ENCODE measurements around the gene FBXW2.
"Not testable (repeated sequence)": the region's sequence is repeated elsewhere in the genome, so short reads cannot be mapped to it uniquely, and the experiment has no call there.

The FBXW2 gene

DNA sequence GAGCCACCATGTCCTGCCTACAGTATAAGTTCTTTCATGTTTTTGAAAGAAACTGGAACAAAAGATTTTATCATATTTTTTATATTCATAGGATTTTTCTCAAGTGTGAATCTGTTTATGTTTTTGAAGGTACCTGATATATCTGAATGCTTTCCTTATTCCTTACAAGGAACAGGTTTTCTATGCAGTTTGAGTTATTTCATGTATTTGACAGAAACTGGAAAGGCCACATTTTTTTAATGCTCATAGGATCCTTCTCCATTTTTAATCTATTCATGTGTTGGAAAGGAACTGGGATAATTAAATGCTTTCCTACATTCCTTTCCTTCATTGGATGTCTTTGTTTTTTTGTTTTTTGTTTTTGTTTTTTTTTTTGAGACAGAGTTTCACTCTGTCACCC lies 15.7 kb upstream of the FBXW2 start:
- no peaks in the 10 kb centered on the region for H3K79me2 ChIP-seq (ENCODE audit: insufficient read depth, low read length)
- H3K4me2 ChIP-seq (ENCODE audit: low read depth, low read length, poor library complexity, severe bottlenecking) = no peak overlapping the region
- TF ChIP-seq, protein P1, sequence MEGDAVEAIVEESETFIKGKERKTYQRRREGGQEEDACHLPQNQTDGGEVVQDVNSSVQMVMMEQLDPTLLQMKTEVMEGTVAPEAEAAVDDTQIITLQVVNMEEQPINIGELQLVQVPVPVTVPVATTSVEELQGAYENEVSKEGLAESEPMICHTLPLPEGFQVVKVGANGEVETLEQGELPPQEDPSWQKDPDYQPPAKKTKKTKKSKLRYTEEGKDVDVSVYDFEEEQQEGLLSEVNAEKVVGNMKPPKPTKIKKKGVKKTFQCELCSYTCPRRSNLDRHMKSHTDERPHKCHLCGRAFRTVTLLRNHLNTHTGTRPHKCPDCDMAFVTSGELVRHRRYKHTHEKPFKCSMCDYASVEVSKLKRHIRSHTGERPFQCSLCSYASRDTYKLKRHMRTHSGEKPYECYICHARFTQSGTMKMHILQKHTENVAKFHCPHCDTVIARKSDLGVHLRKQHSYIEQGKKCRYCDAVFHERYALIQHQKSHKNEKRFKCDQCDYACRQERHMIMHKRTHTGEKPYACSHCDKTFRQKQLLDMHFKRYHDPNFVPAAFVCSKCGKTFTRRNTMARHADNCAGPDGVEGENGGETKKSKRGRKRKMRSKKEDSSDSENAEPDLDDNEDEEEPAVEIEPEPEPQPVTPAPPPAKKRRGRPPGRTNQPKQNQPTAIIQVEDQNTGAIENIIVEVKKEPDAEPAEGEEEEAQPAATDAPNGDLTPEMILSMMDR (conservative IDR thresholded peaks at IDR 0.05; ENCODE audit: low read length) = no peak
- TF ChIP-seq EZH2phosphoT487 (IDR thresholded peaks at IDR 0.05; ENCODE audit: borderline replicate concordance) = no peak
- H4K20me1 ChIP-seq (ENCODE audit: insufficient read depth, low read length, poor library complexity, severe bottlenecking) = no peaks in the 10 kb centered on the region
- H3K27me3 ChIP-seq (ENCODE audit: insufficient read depth, low read length, poor library complexity, severe bottlenecking) = no peaks in the 10 kb centered on the region
- no peak overlapping the region for H2AFZ ChIP-seq (ENCODE audit: low read length)
- no peaks in the 10 kb centered on the region for H3K4me1 ChIP-seq (ENCODE audit: insufficient read depth, low read length, poor library complexity, severe bottlenecking)
- H3K36me3 ChIP-seq (ENCODE audit: insufficient read depth, low read length) = no peaks in the 10 kb centered on the region
- no peak overlapping the region for H3K4me3 ChIP-seq (ENCODE audit: low read length, poor library complexity, severe bottlenecking)
- no peak overlapping the region for H3K9ac ChIP-seq (ENCODE audit: low read depth, low read length, poor library complexity, severe bottlenecking)
- peaks cover 23% of the 10 kb centered on the region; the same call in 1 of the 2 replicates for H3K9me3 ChIP-seq (ENCODE audit: insufficient read depth, low read depth, low read length)
- H3K9me2 ChIP-seq (replicated peaks; ENCODE audit: low read depth, low read length) = no peaks in the 10 kb centered on the region
- no peaks in the 10 kb centered on the region for H3F3A ChIP-seq (ENCODE audit: low read depth)

DNA sequence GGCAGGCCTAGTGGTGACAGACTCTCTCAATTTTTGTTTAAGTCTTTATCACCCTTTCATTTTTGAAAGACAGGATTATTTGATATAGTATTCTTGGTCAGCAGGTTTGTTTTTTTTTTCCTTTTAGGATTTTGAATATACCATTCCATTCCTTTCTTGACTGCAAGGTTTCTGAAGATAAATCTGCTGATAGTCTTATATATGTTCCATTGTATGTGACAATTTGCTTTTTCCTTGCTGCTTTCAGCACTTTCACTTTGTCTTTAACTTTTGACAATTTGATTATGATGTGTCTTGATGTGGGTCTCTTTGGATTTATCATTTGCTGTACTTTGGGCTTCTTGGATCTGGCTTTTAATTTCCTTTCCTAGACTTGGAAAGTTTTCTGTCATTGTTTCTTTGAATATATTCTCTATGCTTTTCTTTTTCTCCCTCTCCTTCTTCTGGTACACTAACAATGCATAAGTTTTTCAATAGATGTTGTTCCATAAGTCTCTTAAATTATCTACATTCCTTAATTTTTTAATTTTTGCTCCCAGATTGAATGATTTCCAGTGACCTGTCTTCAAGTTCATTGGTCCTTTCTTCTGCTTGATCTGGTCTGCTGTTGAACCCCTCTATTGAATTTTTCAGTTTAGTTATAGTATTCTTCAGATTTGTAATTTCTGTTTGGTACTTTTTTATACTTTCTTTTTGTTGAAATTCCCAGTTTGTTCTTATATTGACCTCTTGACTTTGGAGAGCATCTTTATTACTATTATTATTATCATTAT lies 14.6 kb upstream of the FBXW2 start:
- H3K4me3 ChIP-seq (ENCODE audit: low read length, poor library complexity, severe bottlenecking) = no peak overlapping the region
- no peak overlapping the region for H3K4me2 ChIP-seq (ENCODE audit: low read depth, low read length, poor library complexity, severe bottlenecking)
- H3K79me2 ChIP-seq (ENCODE audit: insufficient read depth, low read length) = no peaks in the 10 kb centered on the region
- TF ChIP-seq, protein P1 (conservative IDR thresholded peaks at IDR 0.05; ENCODE audit: low read length) = no peak
- no peak for TF ChIP-seq EZH2phosphoT487 (IDR thresholded peaks at IDR 0.05; ENCODE audit: borderline replicate concordance)
- H3K9me2 ChIP-seq (replicated peaks; ENCODE audit: low read depth, low read length) = no peaks in the 10 kb centered on the region
- no peak overlapping the region for H3K9ac ChIP-seq (ENCODE audit: low read depth, low read length, poor library complexity, severe bottlenecking)
- H3K36me3 ChIP-seq (ENCODE audit: insufficient read depth, low read length) = no peaks in the 10 kb centered on the region
- no peaks in the 10 kb centered on the region for H3K4me1 ChIP-seq (ENCODE audit: insufficient read depth, low read length, poor library complexity, severe bottlenecking)
- no peak overlapping the region for H2AFZ ChIP-seq (ENCODE audit: low read length)
- no peaks in the 10 kb centered on the region for H3K27me3 ChIP-seq (ENCODE audit: insufficient read depth, low read length, poor library complexity, severe bottlenecking)
- H4K20me1 ChIP-seq (ENCODE audit: insufficient read depth, low read length, poor library complexity, severe bottlenecking) = no peaks in the 10 kb centered on the region
- H3F3A ChIP-seq (ENCODE audit: low read depth) = no peaks in the 10 kb centered on the region
- H3K9me3 ChIP-seq (ENCODE audit: insufficient read depth, low read depth, low read length) = peaks cover 23% of the 10 kb centered on the region; the same call in 1 of the 2 replicates

GRCh38 chr9:120804784-120805363 lies 11.7 kb upstream of the FBXW2 start:
- peaks cover 23% of the 10 kb centered on the region; the same call in 1 of the 2 replicates for H3K9me3 ChIP-seq (ENCODE audit: insufficient read depth, low read depth, low read length)
- not testable (repeated sequence) for H3K4me3 ChIP-seq (ENCODE audit: low read length, poor library complexity, severe bottlenecking); H3K4me1 ChIP-seq (ENCODE audit: insufficient read depth, low read length, poor library complexity, severe bottlenecking); H4K20me1 ChIP-seq (ENCODE audit: insufficient read depth, low read length, poor library complexity, severe bottlenecking); H3K9ac ChIP-seq (ENCODE audit: low read depth, low read length, poor library complexity, severe bottlenecking); H3K36me3 ChIP-seq (ENCODE audit: insufficient read depth, low read length); H3F3A ChIP-seq (ENCODE audit: low read depth); H3K79me2 ChIP-seq (ENCODE audit: insufficient read depth, low read length); H3K4me2 ChIP-seq (ENCODE audit: low read depth, low read length, poor library complexity, severe bottlenecking); H2AFZ ChIP-seq (ENCODE audit: low read length); H3K27me3 ChIP-seq (ENCODE audit: insufficient read depth, low read length, poor library complexity, severe bottlenecking); H3K9me2 ChIP-seq (replicated peaks; ENCODE audit: low read depth, low read length)

Measured in Loucy (cell line).